Neural cell (in vitro differentiated cells): ENCODE measurements around the gene DARS1. TPM values are rescaled to one million over a fixed set of nuclear protein-coding genes. Genes with fewer than 3 reads are reported as not detected.

Experiments
- H2AFZ ChIP-seq: fragments of 200-600, 300-800 bp; sonication (generic), shearing (Covaris generic); 2 replicates; pipeline ENCODE4 v1.6.0; 2014; ENCODE audit warnings: low read depth, mild to moderate bottlenecking, antibody characterized with exemption, low read length, moderate library complexity
- H3F3A ChIP-seq: fragments of 200-600 bp; shearing (Covaris generic); 2 replicates; pipeline ENCODE4 v1.6.1; 2016; ENCODE audit warnings: mild to moderate bottlenecking, moderate library complexity, mixed read lengths, antibody characterized with exemption, low read length; ENCODE audit not compliant: insufficient read depth, poor library complexity, severe bottlenecking
- H3K27ac ChIP-seq: fragments of 200-600, 300-800 bp; sonication (generic), shearing (Covaris generic); 2 replicates; pipeline ENCODE4 v1.5.1; 2014; ENCODE audit warnings: mild to moderate bottlenecking, low read length, moderate library complexity
- H3K27me3 ChIP-seq: fragments of 300-800, 200-600 bp; sonication (generic), shearing (Covaris generic); 2 replicates; pipeline ENCODE4 v1.6.0; 2014; ENCODE audit warnings: mild to moderate bottlenecking, low read depth, low read length, moderate library complexity; ENCODE audit not compliant: insufficient read depth
- H3K36me3 ChIP-seq: fragments of 300-800, 200-600 bp; sonication (generic), shearing (Covaris generic); 2 replicates; pipeline ENCODE4 v1.5.1; 2014; ENCODE audit warnings: mild to moderate bottlenecking, antibody characterized with exemption, low read length, moderate library complexity; ENCODE audit not compliant: insufficient read depth
- H3K4me2 ChIP-seq: fragments of 300-800, 200-600 bp; sonication (generic), shearing (Covaris generic); 2 replicates; pipeline ENCODE4 v1.6.0; 2014; ENCODE audit warnings: mild to moderate bottlenecking, low read length
- H3K4me3 ChIP-seq: fragments of 300-800, 200-600 bp; sonication (generic), shearing (Covaris generic); 2 replicates; pipeline ENCODE4 v1.5.1; 2014; ENCODE audit warnings: mild to moderate bottlenecking, low read length, moderate library complexity
- H3K79me2 ChIP-seq: fragments of 200-600 bp; shearing (Covaris generic); replicated peaks from 2 replicates; pipeline ENCODE4 v1.6.0; 2014; ENCODE audit warnings: mild to moderate bottlenecking, low read length, moderate library complexity; ENCODE audit not compliant: insufficient read depth
- H3K9ac ChIP-seq: fragments of 300-800, 200-600 bp; sonication (generic), shearing (Covaris generic); 2 replicates; pipeline ENCODE4 v1.6.1; 2016; ENCODE audit warnings: mild to moderate bottlenecking, low read length, mixed read lengths
- H3K9me2 ChIP-seq: fragments of 200-600 bp; shearing (Covaris generic); 2 replicates; pipeline ENCODE4 v1.6.1; 2016; ENCODE audit warnings: mild to moderate bottlenecking, low read length, mixed read lengths; ENCODE audit not compliant: insufficient read depth
- H3K9me3 ChIP-seq: fragments of 200-600, 300-800 bp; sonication (generic), shearing (Covaris generic); 2 replicates; pipeline ENCODE4 v1.6.1; 2016; ENCODE audit warnings: mild to moderate bottlenecking, mixed run types, low read length, moderate library complexity, mixed read lengths
- H4K20me1 ChIP-seq: fragments of 200-600 bp; shearing (Covaris generic); 2 replicates; pipeline ENCODE4 v1.6.1; 2016; ENCODE audit warnings: mild to moderate bottlenecking, mixed run types; ENCODE audit not compliant: insufficient read depth
- CTCF ChIP-seq: fragments of 450-650 bp; IDR thresholded peaks from 2 replicates; pipeline ENCODE4 v1.5.1; 2014; ENCODE audit warnings: antibody characterized with exemption, mild to moderate bottlenecking, moderate library complexity; ENCODE audit not compliant: poor library complexity, severe bottlenecking
- EP300 ChIP-seq: fragments of 450-650 bp; conservative IDR thresholded peaks from 2 replicates; pipeline ENCODE4 v1.6.1; 2014; ENCODE audit warnings: antibody characterized with exemption, mild to moderate bottlenecking, moderate library complexity; ENCODE audit not compliant: poor library complexity, severe bottlenecking
- EZH2 ChIP-seq: fragments of 200-600, 300-800 bp; shearing (Covaris generic), sonication (generic); IDR thresholded peaks from 2 replicates; pipeline ENCODE4 v1.6.1; 2014; ENCODE audit warnings: antibody characterized with exemption, low read length, borderline replicate concordance, mild to moderate bottlenecking; ENCODE audit not compliant: insufficient read depth, poor library complexity, severe bottlenecking
- MXI1 ChIP-seq: fragments of 450-650 bp; conservative IDR thresholded peaks from 2 replicates; pipeline ENCODE4 v1.6.1; 2014; ENCODE audit warnings: antibody characterized with exemption, mild to moderate bottlenecking; ENCODE audit not compliant: poor library complexity, severe bottlenecking
- POLR2AphosphoS5 ChIP-seq: IDR thresholded peaks from 2 replicates; pipeline ENCODE4 v1.6.1; 2012
- RAD21 ChIP-seq: fragments of 450-650 bp; conservative IDR thresholded peaks from 2 replicates; pipeline ENCODE4 v1.6.1; 2014; ENCODE audit warnings: antibody characterized with exemption, mild to moderate bottlenecking, moderate library complexity
- SMC3 ChIP-seq: fragments of 450-650 bp; conservative IDR thresholded peaks from 2 replicates; pipeline ENCODE4 v1.6.1; 2014; ENCODE audit warnings: antibody characterized with exemption, mild to moderate bottlenecking, moderate library complexity; ENCODE audit not compliant: poor library complexity
- TAF1 ChIP-seq: IDR thresholded peaks from 2 replicates; pipeline ENCODE4 v1.6.1; 2012; ENCODE audit warnings: low read depth
- polyA plus RNA-seq: library from polyadenylated mRNA; depleted of rRNA; stranded (reverse); fragments of >200 nt; gene quantifications from 2 replicates; pipeline ENCODE4 v1.2.3, GENCODE V29; 2014
- TF ChIP-seq, protein P1 (sequence below): IDR thresholded peaks from 2 replicates; pipeline ENCODE4 v1.6.1; 2012; ENCODE audit warnings: borderline replicate concordance

Gene DARS1
- polyA plus RNA-seq, 1 donor from 2014 or later: 37.9 TPM

DNA sequence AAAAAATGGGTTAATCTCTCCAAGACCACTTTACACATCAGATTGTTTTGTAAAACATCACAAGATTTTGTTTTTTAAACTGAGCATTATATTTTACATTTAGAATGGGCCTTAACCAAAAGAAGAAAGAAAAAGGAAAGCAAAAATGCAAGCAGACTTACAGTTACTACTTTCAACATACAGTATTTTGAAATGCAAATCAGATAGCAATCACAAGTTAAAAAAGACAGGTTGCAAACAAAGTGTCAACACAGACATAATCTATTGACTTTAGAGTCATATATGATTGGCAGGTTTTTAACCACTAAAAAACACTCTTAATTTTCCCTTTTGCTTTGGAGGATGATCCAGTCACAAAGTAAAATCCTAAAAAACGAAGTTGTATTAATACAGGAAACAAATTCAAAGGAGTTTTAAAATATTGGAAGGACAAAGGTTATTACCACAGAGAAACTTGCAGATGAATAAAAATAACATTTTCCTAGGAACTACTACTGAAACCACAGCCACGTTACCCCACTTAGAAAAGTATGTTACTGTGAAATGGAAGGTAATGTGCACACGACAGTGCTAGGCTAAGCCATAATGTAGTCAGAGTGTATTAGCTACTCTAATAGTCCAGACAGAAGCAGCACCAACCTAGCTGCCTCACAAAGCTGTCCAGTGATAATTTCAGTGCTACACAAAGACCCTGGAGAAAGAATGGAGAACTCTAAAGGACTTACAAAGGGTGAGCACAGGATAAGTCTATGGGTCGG is 22.9 kb downstream of the DARS1 start:
- no peaks in the 10 kb centered on the region for H4K20me1 ChIP-seq
- H3K9me2 ChIP-seq: no peaks in the 10 kb centered on the region
- no peaks in the 10 kb centered on the region for H3K79me2 ChIP-seq
- no peak overlapping the region for H3K27ac ChIP-seq
- H3K36me3 ChIP-seq: no peaks in the 10 kb centered on the region
- no peak overlapping the region for H2AFZ ChIP-seq
- H3F3A ChIP-seq: no peaks in the 10 kb centered on the region
- H3K4me2 ChIP-seq: no peak overlapping the region
- no peak overlapping the region for H3K4me3 ChIP-seq
- H3K9ac ChIP-seq: no peak overlapping the region
- no peaks in the 10 kb centered on the region for H3K9me3 ChIP-seq
- no peaks in the 10 kb centered on the region for H3K27me3 ChIP-seq
- TF ChIP-seq SMC3 (no peak), MXI1 (no peak), TAF1 (no peak), EZH2 (no peak), EP300 (no peak), POLR2AphosphoS5 (no peak), CTCF (no peak), RAD21 (no peak)
- TF ChIP-seq, protein P1, sequence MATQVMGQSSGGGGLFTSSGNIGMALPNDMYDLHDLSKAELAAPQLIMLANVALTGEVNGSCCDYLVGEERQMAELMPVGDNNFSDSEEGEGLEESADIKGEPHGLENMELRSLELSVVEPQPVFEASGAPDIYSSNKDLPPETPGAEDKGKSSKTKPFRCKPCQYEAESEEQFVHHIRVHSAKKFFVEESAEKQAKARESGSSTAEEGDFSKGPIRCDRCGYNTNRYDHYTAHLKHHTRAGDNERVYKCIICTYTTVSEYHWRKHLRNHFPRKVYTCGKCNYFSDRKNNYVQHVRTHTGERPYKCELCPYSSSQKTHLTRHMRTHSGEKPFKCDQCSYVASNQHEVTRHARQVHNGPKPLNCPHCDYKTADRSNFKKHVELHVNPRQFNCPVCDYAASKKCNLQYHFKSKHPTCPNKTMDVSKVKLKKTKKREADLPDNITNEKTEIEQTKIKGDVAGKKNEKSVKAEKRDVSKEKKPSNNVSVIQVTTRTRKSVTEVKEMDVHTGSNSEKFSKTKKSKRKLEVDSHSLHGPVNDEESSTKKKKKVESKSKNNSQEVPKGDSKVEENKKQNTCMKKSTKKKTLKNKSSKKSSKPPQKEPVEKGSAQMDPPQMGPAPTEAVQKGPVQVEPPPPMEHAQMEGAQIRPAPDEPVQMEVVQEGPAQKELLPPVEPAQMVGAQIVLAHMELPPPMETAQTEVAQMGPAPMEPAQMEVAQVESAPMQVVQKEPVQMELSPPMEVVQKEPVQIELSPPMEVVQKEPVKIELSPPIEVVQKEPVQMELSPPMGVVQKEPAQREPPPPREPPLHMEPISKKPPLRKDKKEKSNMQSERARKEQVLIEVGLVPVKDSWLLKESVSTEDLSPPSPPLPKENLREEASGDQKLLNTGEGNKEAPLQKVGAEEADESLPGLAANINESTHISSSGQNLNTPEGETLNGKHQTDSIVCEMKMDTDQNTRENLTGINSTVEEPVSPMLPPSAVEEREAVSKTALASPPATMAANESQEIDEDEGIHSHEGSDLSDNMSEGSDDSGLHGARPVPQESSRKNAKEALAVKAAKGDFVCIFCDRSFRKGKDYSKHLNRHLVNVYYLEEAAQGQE: no peak

GRCh38 chr2:135960656-135961551 is 24.5 kb downstream of the DARS1 start:
- TF ChIP-seq EZH2 (no peak), CTCF (no peak), POLR2AphosphoS5 (no peak), TAF1 (no peak), EP300 (no peak), MXI1 (no peak), RAD21 (no peak), SMC3 (no peak)
- TF ChIP-seq, protein P1: no peak

More at GRCh38 chr2:135960656-135961551, 24.5 kb downstream of the DARS1 start:
- H3K4me3 ChIP-seq: no peak overlapping the region
- H3K27ac ChIP-seq: no peak overlapping the region
- H3K9me2 ChIP-seq: no peaks in the 10 kb centered on the region
- no peaks in the 10 kb centered on the region for H3K79me2 ChIP-seq
- H3K27me3 ChIP-seq: no peaks in the 10 kb centered on the region
- H3K9ac ChIP-seq: no peak overlapping the region
- no peak overlapping the region for H2AFZ ChIP-seq
- no peak overlapping the region for H3K4me2 ChIP-seq
- no peaks in the 10 kb centered on the region for H3F3A ChIP-seq
- H3K9me3 ChIP-seq: no peaks in the 10 kb centered on the region
- H4K20me1 ChIP-seq: no peaks in the 10 kb centered on the region
- H3K36me3 ChIP-seq: no peaks in the 10 kb centered on the region
